GM12878 (cell line): ENCODE measurements around the gene FAM133A. TPM values are rescaled to one million over a fixed set of nuclear protein-coding genes. Genes with fewer than 3 reads are reported as not detected.

Experiments
- ATAC-seq: fragments of 200-7000 bp; cut with Tn5 transposase; 3 replicates; pipeline ENCODE4 v1.9.1; 2020; ENCODE audit warnings: mild to moderate bottlenecking, moderate library complexity
- BruUV-seq: library from RNA; stranded (reverse); fragments of 400-500 nt; replicated peaks from 2 replicates; lab custom pipeline; 2021; lab: Mats Ljungman, UMichigan
- CTCF ChIA-PET: fragments of 300-600 bp; sonication (Branson Sonifier 250); formaldehyde crosslinking; extraction: SDS; loops from one replicate; lab custom pipeline; 2021; ENCODE audit warnings: inconsistent platforms; lab: Yijun Ruan, JAX
- POLR2A ChIA-PET: fragments of 350-600 bp; formaldehyde crosslinking; extraction: SDS; loops from one replicate; lab custom pipeline; 2021; ENCODE audit warnings: inconsistent platforms; lab: Charles Lee
- RAD21 ChIA-PET: fragments of 300-600 bp; sonication (Branson Sonifier 250); formaldehyde crosslinking; loops from one replicate; lab custom pipeline; 2023; ENCODE audit warnings: antibody characterized with exemption; ENCODE audit not compliant: unreplicated experiment; lab: Charles Lee
- SMC1A ChIA-PET: fragments of 300-600 bp; sonication (Branson Sonifier 250); formaldehyde crosslinking; loops from one replicate; lab custom pipeline; 2023; ENCODE audit not compliant: unreplicated experiment, uncharacterized antibody; lab: Charles Lee
- DNase-seq: peaks from one replicate; pipeline ENCODE4 v3.0.0-alpha.2; 2011; ENCODE audit warnings: low read depth, low spot score
- FAIRE-seq: peaks from 3 replicates; lab custom pipeline; 2011; peaks lifted over from hg19 to GRCh38; lab: Jason Lieb, UNC
- H2AFZ ChIP-seq: 2 replicates; pipeline ENCODE4 v1.6.0; 2011; ENCODE audit warnings: low read depth, low read length, control low read depth; ENCODE audit not compliant: control insufficient read depth
- H3K27ac ChIP-seq: 2 replicates; pipeline ENCODE4 v1.5.1; 2011; ENCODE audit warnings: control low read depth; ENCODE audit not compliant: control insufficient read depth, insufficient read depth
- H3K27me3 ChIP-seq, 2 experiments: replicated peaks in 1 of 2; 2 replicates each; pipeline versions ENCODE4 v1.6.0 to v1.6.1; 2011; ENCODE audit warnings: low read length in 1 of 2; ENCODE audit not compliant: control insufficient read depth in 2 of 2, insufficient read depth in 2 of 2
- H3K36me3 ChIP-seq, 2 experiments: 2 replicates each; pipeline ENCODE4 v1.5.1; 2011; ENCODE audit warnings: low read length in 1 of 2; ENCODE audit not compliant: control insufficient read depth in 2 of 2, insufficient read depth in 2 of 2
- H3K4me1 ChIP-seq: 2 replicates; pipeline ENCODE4 v1.6.1; 2011; ENCODE audit warnings: mild to moderate bottlenecking, low read length, moderate library complexity, mixed read lengths; ENCODE audit not compliant: control insufficient read depth, insufficient read depth
- H3K4me2 ChIP-seq: 2 replicates; pipeline ENCODE4 v1.6.0; 2011; ENCODE audit warnings: control low read depth; ENCODE audit not compliant: control insufficient read depth, insufficient read depth
- H3K4me3 ChIP-seq: fragments of 200-600 bp; sonication (generic); 2 replicates; pipeline ENCODE4 v1.5.1; 2016
- H3K79me2 ChIP-seq: 2 replicates; pipeline ENCODE4 v1.6.0; 2011; ENCODE audit warnings: low read length; ENCODE audit not compliant: control insufficient read depth, insufficient read depth
- H3K9ac ChIP-seq: 2 replicates; pipeline ENCODE4 v1.8.0; 2011; ENCODE audit warnings: low read length, control low read depth, mixed read lengths; ENCODE audit not compliant: control insufficient read depth, insufficient read depth
- H3K9me3 ChIP-seq: replicated peaks from 3 replicates; pipeline ENCODE4 v1.5.1; 2011; ENCODE audit warnings: mild to moderate bottlenecking, low read length; ENCODE audit not compliant: control insufficient read depth, insufficient read depth
- H4K20me1 ChIP-seq: 2 replicates; pipeline ENCODE4 v1.6.0; 2011; ENCODE audit not compliant: control insufficient read depth, insufficient read depth
- ATF7 ChIP-seq: fragments of 450-650 bp; IDR thresholded peaks from 2 replicates; pipeline ENCODE4 v1.6.1; 2016; ENCODE audit warnings: low read depth, mild to moderate bottlenecking
- EP300 ChIP-seq, 2 experiments: fragments of 150-350 bp in 1 of 2; IDR thresholded peaks; 2 replicates each; pipeline ENCODE4 v1.6.1; 2011 to 2012; ENCODE audit warnings: low read depth in 2 of 2, low read length in 2 of 2, borderline replicate concordance in 1 of 2, improper control_type of control experiment in 1 of 2, inconsistent platforms in 1 of 2; ENCODE audit not compliant: control insufficient read depth in 1 of 2
- FOS ChIP-seq: IDR thresholded peaks from 3 replicates; pipeline ENCODE4 v1.6.1; 2011; ENCODE audit warnings: borderline replicate concordance; ENCODE audit not compliant: insufficient read length; ENCODE audit errors: extremely low read depth
- KLF5 ChIP-seq: fragments of 450-650 bp; IDR thresholded peaks from 2 replicates; pipeline ENCODE4 v1.6.1; 2014; ENCODE audit warnings: mild to moderate bottlenecking; ENCODE audit not compliant: partially characterized antibody
- MTA2 ChIP-seq: fragments of 450-650 bp; IDR thresholded peaks from 2 replicates; pipeline ENCODE4 v1.6.1; 2016; ENCODE audit warnings: low read depth, mild to moderate bottlenecking, moderate library complexity
- PKNOX1 ChIP-seq: fragments of 450-650 bp; IDR thresholded peaks from 2 replicates; pipeline ENCODE4 v1.6.1; 2016; ENCODE audit warnings: mild to moderate bottlenecking
- RAD21 ChIP-seq: IDR thresholded peaks from 2 replicates; pipeline ENCODE4 v1.6.1; 2011; ENCODE audit warnings: mild to moderate bottlenecking, low read depth, low read length, moderate library complexity; ENCODE audit not compliant: insufficient read depth
- RBBP5 ChIP-seq: fragments of 200-600 bp; sonication (generic); conservative IDR thresholded peaks from 2 replicates; pipeline ENCODE4 v1.6.1; 2016
- SUPT20H ChIP-seq: IDR thresholded peaks from 2 replicates; pipeline ENCODE4 v1.6.1; 2011; ENCODE audit warnings: low read depth, mild to moderate bottlenecking, low read length, moderate library complexity, borderline replicate concordance; ENCODE audit not compliant: control insufficient read depth
- ZBED1 ChIP-seq: IDR thresholded peaks from 2 replicates; pipeline ENCODE4 v1.6.1; 2016; ENCODE audit warnings: borderline replicate concordance
- ZNF24 ChIP-seq: fragments of 450-650 bp; IDR thresholded peaks from 2 replicates; pipeline ENCODE4 v1.6.1; 2017; ENCODE audit warnings: antibody characterized with exemption, mild to moderate bottlenecking
- WGBS: methylation state at CpG from one replicate; pipeline ENCODE4 v1.1.6; 2016; ENCODE audit warnings: low lambda C conversion rate; ENCODE audit not compliant: insufficient replicate concordance, insufficient coverage; ENCODE audit errors: missing lambda C conversion rate; 5-methylcytosine and 5-hydroxymethylcytosine counted together
- in situ Hi-C: fragments of 300-500 bp; cut with MboI; formaldehyde crosslinking; loops from 9 replicates; pipeline ENCODE4 v1.14.3; 2018; ENCODE audit warnings: mixed read lengths
- intact Hi-C: fragments of 100-400 bp; cut with micrococcal nuclease; formaldehyde crosslinking; loops from one replicate; pipeline ENCODE4 v1.14.2; 2022; ENCODE audit not compliant: unreplicated experiment
- polyA plus RNA-seq, 11 experiments: library from polyadenylated mRNA; depleted of rRNA in 4 of 11; unstranded in 6 of 11; stranded (reverse) in 5 of 11; fragments of >200 nt; fragmentation: Nextera tagmentation in 4 of 11; fragmentation: Illumina TruSeq in 1 of 11; extraction: Ambion mirVana in 4 of 11; extraction: Trizol in 1 of 11; gene quantifications; 1 replicate in 1 of 11; 2 replicates in 10 of 11; pipeline versions ENCODE4 v1.2.1 to v1.2.3, GENCODE V29; 2011 to 2016; ENCODE audit warnings: inconsistent platforms in 2 of 11, missing spikeins in 2 of 11, low read depth in 1 of 11
- total RNA-seq, 4 experiments: library from RNA; depleted of rRNA in 3 of 4; stranded (reverse); fragments of >200 nt in 3 of 4; fragmentation: Illumina TruSeq in 1 of 4; extraction: Trizol in 1 of 4; gene quantifications; 2 replicates each; pipeline versions ENCODE4 v1.2.1 to v1.2.3, GENCODE V29; 2013 to 2021
- TF ChIP-seq, protein P1 (sequence below): IDR thresholded peaks from 2 replicates; pipeline ENCODE4 v1.6.1; 2011; ENCODE audit warnings: borderline replicate concordance, low read depth, mild to moderate bottlenecking, moderate library complexity, low read length; ENCODE audit not compliant: insufficient read depth, poor library complexity, severe bottlenecking
- TF ChIP-seq, protein P2 (sequence below): fragments of 150-350 bp; IDR thresholded peaks from 2 replicates; pipeline ENCODE4 v1.6.1; 2016; ENCODE audit warnings: low read depth, low read length

Gene FAM133A
- total and polyA plus RNA-seq, 10 of the 15 experiments (the other 5 are each of a cell fraction or from before 2014, with no cell fraction given): 0.81 TPM; not detected in 9

- TF ChIP-seq KLF5 (no peak), SUPT20H (no peak), EP300 (IDR thresholded peaks at IDR 0.05; ENCODE audit: borderline replicate concordance in 1 of 2, control insufficient read depth in 1 of 2, low read depth in 2 of 2, low read length in 2 of 2) (no peak), ATF7 (no peak)
- TF ChIP-seq, protein P1, sequence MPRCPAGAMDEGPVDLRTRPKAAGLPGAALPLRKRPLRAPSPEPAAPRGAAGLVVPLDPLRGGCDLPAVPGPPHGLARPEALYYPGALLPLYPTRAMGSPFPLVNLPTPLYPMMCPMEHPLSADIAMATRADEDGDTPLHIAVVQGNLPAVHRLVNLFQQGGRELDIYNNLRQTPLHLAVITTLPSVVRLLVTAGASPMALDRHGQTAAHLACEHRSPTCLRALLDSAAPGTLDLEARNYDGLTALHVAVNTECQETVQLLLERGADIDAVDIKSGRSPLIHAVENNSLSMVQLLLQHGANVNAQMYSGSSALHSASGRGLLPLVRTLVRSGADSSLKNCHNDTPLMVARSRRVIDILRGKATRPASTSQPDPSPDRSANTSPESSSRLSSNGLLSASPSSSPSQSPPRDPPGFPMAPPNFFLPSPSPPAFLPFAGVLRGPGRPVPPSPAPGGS: no peak
Observed at GRCh38 chrX:93637591-93637990, 36.4 kb upstream of the FAM133A start (continued).

DNA sequence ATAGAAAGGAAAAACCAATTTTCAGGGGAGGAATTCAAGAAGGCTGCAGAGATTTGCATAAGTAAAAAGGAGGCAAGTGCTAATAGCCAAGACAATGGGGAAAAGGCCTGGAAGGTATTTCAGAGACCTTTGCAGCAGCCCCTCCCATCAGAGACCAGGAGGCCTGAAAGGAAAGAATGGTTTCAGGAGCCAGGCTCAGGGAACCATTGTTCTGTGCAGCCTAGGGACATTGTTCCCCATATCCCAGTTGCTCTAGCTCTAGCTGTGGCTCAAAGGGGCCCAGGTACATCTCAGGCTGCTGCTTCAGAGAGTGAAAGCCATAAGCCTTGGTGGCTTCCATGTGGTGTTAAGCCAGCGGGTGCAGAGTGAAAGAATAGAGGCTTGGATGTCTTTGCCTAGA lies 24.6 kb upstream of the FAM133A start:
- in situ Hi-C loops (no loop called here), intact Hi-C loops (no loop called here)
- no peak overlapping the region for H3K4me3 ChIP-seq
- H3K4me1 ChIP-seq: no peaks in the 10 kb centered on the region
- BruUV-seq: no TSS peak
- no peaks in the 10 kb centered on the region for H3K79me2 ChIP-seq
- ChIA-PET POLR2A (no interaction called here), RAD21 (no interaction called here), CTCF (no interaction called here), SMC1A (no interaction called here)
- no peak for DNase-seq
- TF ChIP-seq RAD21: no peak
- TF ChIP-seq ZNF24: no peak
- TF ChIP-seq, protein P2, sequence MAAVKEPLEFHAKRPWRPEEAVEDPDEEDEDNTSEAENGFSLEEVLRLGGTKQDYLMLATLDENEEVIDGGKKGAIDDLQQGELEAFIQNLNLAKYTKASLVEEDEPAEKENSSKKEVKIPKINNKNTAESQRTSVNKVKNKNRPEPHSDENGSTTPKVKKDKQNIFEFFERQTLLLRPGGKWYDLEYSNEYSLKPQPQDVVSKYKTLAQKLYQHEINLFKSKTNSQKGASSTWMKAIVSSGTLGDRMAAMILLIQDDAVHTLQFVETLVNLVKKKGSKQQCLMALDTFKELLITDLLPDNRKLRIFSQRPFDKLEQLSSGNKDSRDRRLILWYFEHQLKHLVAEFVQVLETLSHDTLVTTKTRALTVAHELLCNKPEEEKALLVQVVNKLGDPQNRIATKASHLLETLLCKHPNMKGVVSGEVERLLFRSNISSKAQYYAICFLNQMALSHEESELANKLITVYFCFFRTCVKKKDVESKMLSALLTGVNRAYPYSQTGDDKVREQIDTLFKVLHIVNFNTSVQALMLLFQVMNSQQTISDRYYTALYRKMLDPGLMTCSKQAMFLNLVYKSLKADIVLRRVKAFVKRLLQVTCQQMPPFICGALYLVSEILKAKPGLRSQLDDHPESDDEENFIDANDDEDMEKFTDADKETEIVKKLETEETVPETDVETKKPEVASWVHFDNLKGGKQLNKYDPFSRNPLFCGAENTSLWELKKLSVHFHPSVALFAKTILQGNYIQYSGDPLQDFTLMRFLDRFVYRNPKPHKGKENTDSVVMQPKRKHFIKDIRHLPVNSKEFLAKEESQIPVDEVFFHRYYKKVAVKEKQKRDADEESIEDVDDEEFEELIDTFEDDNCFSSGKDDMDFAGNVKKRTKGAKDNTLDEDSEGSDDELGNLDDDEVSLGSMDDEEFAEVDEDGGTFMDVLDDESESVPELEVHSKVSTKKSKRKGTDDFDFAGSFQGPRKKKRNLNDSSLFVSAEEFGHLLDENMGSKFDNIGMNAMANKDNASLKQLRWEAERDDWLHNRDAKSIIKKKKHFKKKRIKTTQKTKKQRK: no peak
- no peak for TF ChIP-seq RBBP5
- TF ChIP-seq FOS: no peak
- no peak for TF ChIP-seq PKNOX1
- no peak for TF ChIP-seq ZBED1
- no peak for TF ChIP-seq MTA2
- 0% methylated on average over 1 of the region's 1 CpG for WGBS
- no peak overlapping the region for H3K27ac ChIP-seq
- no peaks in the 10 kb centered on the region for H3K9me3 ChIP-seq
- H3K27me3 ChIP-seq: no peaks in the 10 kb centered on the region
- no peak overlapping the region for H3K9ac ChIP-seq
- no peak overlapping the region for H3K4me2 ChIP-seq
- H4K20me1 ChIP-seq: no peaks in the 10 kb centered on the region
- FAIRE-seq: no peak
- no peak for ATAC-seq
- H3K36me3 ChIP-seq: no peaks in the 10 kb centered on the region
- no peak overlapping the region for H2AFZ ChIP-seq
